HG02610 (cell line): Measurements from ENCODE around the gene STXBP2.

ENCODE experiments used
- ATAC-seq: cut with Tn5 transposase; IDR thresholded peaks from one replicate; pipeline ENCODE4 v1.9.1; 2021; ENCODE audit warnings: mild to moderate bottlenecking, moderate library complexity; ENCODE audit not compliant: unreplicated experiment

The STXBP2 gene

GRCh38 chr19:7612282-7613274 lies 24.3 kb upstream of the STXBP2 start:
- ATAC-seq, result no peak

- no peak for ATAC-seq
Measured at GRCh38 chr19:7614859-7615741, 21.8 kb upstream of the STXBP2 start.

- ATAC-seq, result no peak
Measured at GRCh38 chr19:7617172-7617571, 19.7 kb upstream of the STXBP2 start.

- ATAC-seq, result no peak
Measured at GRCh38 chr19:7617735-7618134, 19.2 kb upstream of the STXBP2 start.

- no peak for ATAC-seq
Measured at GRCh38 chr19:7618348-7618747, 18.6 kb upstream of the STXBP2 start.

GRCh38 chr19:7618771-7619510 lies 18.0 kb upstream of the STXBP2 start:
- no peak for ATAC-seq

GRCh38 chr19:7619671-7620441 lies 17.1 kb upstream of the STXBP2 start:
- ATAC-seq, result no peak

GRCh38 chr19:7620442-7621412 lies 16.2 kb upstream of the STXBP2 start:
- no peak for ATAC-seq

GRCh38 chr19:7622933-7623685 lies 13.8 kb upstream of the STXBP2 start:
- ATAC-seq, result no peak

GRCh38 chr19:7623725-7624603 lies 12.9 kb upstream of the STXBP2 start:
- no peak for ATAC-seq

GRCh38 chr19:7624810-7625209 lies 12.1 kb upstream of the STXBP2 start:
- ATAC-seq, result no peak

GRCh38 chr19:7625763-7626372 lies 11.0 kb upstream of the STXBP2 start:
- no peak for ATAC-seq

GRCh38 chr19:7627166-7627565 lies 9.7 kb upstream of the STXBP2 start:
- no peak for ATAC-seq

- ATAC-seq, result no peak
Measured at GRCh38 chr19:7628589-7629311, 8.2 kb upstream of the STXBP2 start.

- ATAC-seq, result peak; percentile 82
Measured at GRCh38 chr19:7629347-7630054, 7.4 kb upstream of the STXBP2 start, which contains the start of the genes PET100 and XAB2. Gene PET100, plus strand, starts transcription at chr19:7629793. Its CDS starts 41 bp downstream, at chr19:7629834. Gene XAB2, minus strand, starts transcription at chr19:7629545. Its CDS starts 18 bp downstream, at chr19:7629527.
